CD14-positive monocyte (primary cell): ENCODE measurements around the gene PRR20D. TPM values are rescaled to one million over a fixed set of nuclear protein-coding genes. Genes with fewer than 3 reads are reported as not detected.
"Not testable (repeated sequence)": the region's sequence is repeated elsewhere in the genome, so short reads cannot be mapped to it uniquely, and the experiment has no call there.

Source experiments
- DNase-seq, 3 donors: peaks; one replicate each; pipeline ENCODE4 v3.0.0-alpha.2; 2011 to 2022
- H2AFZ ChIP-seq: 2 replicates; pipeline ENCODE4 v1.6.0; 2012; ENCODE audit warnings: mild to moderate bottlenecking, low read depth, low read length, inconsistent platforms; ENCODE audit not compliant: insufficient read depth, poor library complexity, severe bottlenecking
- H3K27ac ChIP-seq, 2 donors: 1 replicate in 1 of 2; 2 replicates in 1 of 2; pipeline ENCODE4 v1.5.1; 2012 to 2013; ENCODE audit warnings: low read length in 2 of 2, control low read depth in 1 of 2, inconsistent platforms in 1 of 2, low read depth in 1 of 2, mild to moderate bottlenecking in 1 of 2
- H3K27me3 ChIP-seq, 2 donors: one replicate each; pipeline versions ENCODE4 v1.6.0 to v1.6.1; 2011 to 2013; ENCODE audit warnings: low read length in 2 of 2; ENCODE audit not compliant: control insufficient read depth in 2 of 2, insufficient read depth in 2 of 2
- H3K36me3 ChIP-seq, 2 donors: replicated peaks in 1 of 2; 1 replicate in 1 of 2; 2 replicates in 1 of 2; pipeline versions ENCODE4 v1.5.1 to v1.6.1; 2012 to 2013; ENCODE audit warnings: low read length in 2 of 2, control low read depth in 1 of 2, inconsistent platforms in 1 of 2, mild to moderate bottlenecking in 1 of 2; ENCODE audit not compliant: insufficient read depth in 2 of 2, control insufficient read depth in 1 of 2
- H3K4me1 ChIP-seq, 2 donors: 1 replicate in 1 of 2; 2 replicates in 1 of 2; pipeline versions ENCODE4 v1.5.1 to v1.6.1; 2012 to 2013; ENCODE audit warnings: low read length in 2 of 2, control low read depth in 1 of 2, inconsistent platforms in 1 of 2, mild to moderate bottlenecking in 1 of 2, moderate library complexity in 1 of 2; ENCODE audit not compliant: insufficient read depth in 2 of 2, control insufficient read depth in 1 of 2
- H3K4me2 ChIP-seq: replicated peaks from 2 replicates; pipeline ENCODE3; 2012; ENCODE audit warnings: low read length, moderate library complexity, mild to moderate bottlenecking; ENCODE audit not compliant: poor library complexity, severe bottlenecking; ENCODE audit errors: extremely low read depth
- H3K4me3 ChIP-seq, 3 experiments: fragments of 200-600 bp in 1 of 3; sonication (generic) in 1 of 3; replicated peaks in 1 of 3; 1 replicate in 2 of 3; 2 replicates in 1 of 3; pipeline ENCODE4 v1.5.1; 2011 to 2013; ENCODE audit warnings: low read length in 3 of 3, mild to moderate bottlenecking in 3 of 3, control low read depth in 2 of 3, low read depth in 2 of 3, inconsistent platforms in 1 of 3, moderate library complexity in 1 of 3
- H3K79me2 ChIP-seq: 2 replicates; pipeline ENCODE4 v1.6.0; 2012; ENCODE audit warnings: mild to moderate bottlenecking, control low read depth, inconsistent platforms, low read length, moderate library complexity; ENCODE audit not compliant: insufficient read depth
- H3K9ac ChIP-seq: 2 replicates; pipeline ENCODE4 v1.6.0; 2017; ENCODE audit warnings: low read length, mild to moderate bottlenecking; ENCODE audit not compliant: insufficient read depth, poor library complexity, severe bottlenecking
- H3K9me3 ChIP-seq, 2 donors: replicated peaks in 1 of 2; 1 replicate in 1 of 2; 2 replicates in 1 of 2; pipeline versions ENCODE4 v1.5.1 to v1.6.1; 2012 to 2013; ENCODE audit warnings: low read length in 2 of 2, control low read depth in 1 of 2; ENCODE audit not compliant: control insufficient read depth in 1 of 2, insufficient read depth in 1 of 2
- H4K20me1 ChIP-seq: 2 replicates; pipeline ENCODE4 v1.6.0; 2012; ENCODE audit warnings: mild to moderate bottlenecking, low read length, control low read depth, moderate library complexity; ENCODE audit not compliant: insufficient read depth
- H3K27ac Mint-ChIP-seq, 7 donors: one replicate each; pipeline ENCODE4 v1.8.0; 2020; ENCODE audit warnings: mild to moderate bottlenecking in 7 of 7, mixed read lengths in 7 of 7, moderate library complexity in 6 of 7, inconsistent platforms in 2 of 7
- H3K27me3 Mint-ChIP-seq, 3 donors: one replicate each; pipeline ENCODE4 v1.8.0; 2021 to 2022; ENCODE audit warnings: low read depth in 3 of 3, mild to moderate bottlenecking in 3 of 3, mixed read lengths in 3 of 3, moderate library complexity in 3 of 3, inconsistent platforms in 1 of 3
- H3K36me3 Mint-ChIP-seq, 2 donors: one replicate each; pipeline ENCODE4 v1.8.0; 2020; ENCODE audit warnings: mixed read lengths in 2 of 2, inconsistent platforms in 1 of 2, mild to moderate bottlenecking in 1 of 2
- H3K4me1 Mint-ChIP-seq: one replicate; pipeline ENCODE4 v1.8.0; 2020; ENCODE audit warnings: mild to moderate bottlenecking, mixed read lengths
- H3K4me3 Mint-ChIP-seq, 2 donors: one replicate each; pipeline ENCODE4 v1.8.0; 2020; ENCODE audit warnings: mild to moderate bottlenecking in 2 of 2, mixed read lengths in 2 of 2, moderate library complexity in 1 of 2
- H3K9me3 Mint-ChIP-seq, 7 donors: one replicate each; pipeline ENCODE4 v1.8.0; 2020 to 2022; ENCODE audit warnings: mixed read lengths in 7 of 7, mild to moderate bottlenecking in 6 of 7, moderate library complexity in 6 of 7, inconsistent platforms in 2 of 7
- WGBS: methylation state at CpG from one replicate; pipeline ENCODE4 v1.1.5; 2013; ENCODE audit warnings: missing lambda C conversion rate; ENCODE audit not compliant: insufficient coverage; 5-methylcytosine and 5-hydroxymethylcytosine counted together
- intact Hi-C, 2 donors: fragments of 100-400 bp; cut with micrococcal nuclease; formaldehyde crosslinking; loops; one replicate each; pipeline versions ENCODE4 v1.15.0 to v1.15.1; 2023
- polyA minus RNA-seq: library from RNA; depleted of rRNA, polyadenylated mRNA; stranded (reverse); fragments of >200 nt; gene quantifications from 2 replicates; pipeline ENCODE4 v1.2.3, GENCODE V29; 2012
- polyA plus RNA-seq, 3 donors: library from polyadenylated mRNA; depleted of rRNA in 1 of 3; unstranded in 2 of 3; stranded (reverse) in 1 of 3; fragments of 300-500 nt in 2 of 3; fragments of >200 nt in 1 of 3; fragmentation: Illumina TruSeq in 2 of 3; gene quantifications; 1 replicate in 2 of 3; 2 replicates in 1 of 3; pipeline ENCODE4 v1.2.3, GENCODE V29; 2012 to 2021
- total RNA-seq, 12 experiments: library from RNA in 1 of 12; stranded (reverse) in 1 of 12; fragments of 120-200 nt in 1 of 12; gene quantifications; one replicate each; pipeline ENCODE4 v1.2.4 and lab custom pipeline; 2013 to 2026; ENCODE audit warnings: mixed read lengths in 6 of 12, inconsistent platforms in 1 of 12
- TF ChIP-seq, protein P1 (sequence below): fragments of 200-600 bp; IDR thresholded peaks from one replicate; pipeline ENCODE4 v1.8.0; 2022; ENCODE audit warnings: antibody characterized with exemption, mild to moderate bottlenecking

The PRR20D gene
- not detected for total RNA-seq (2013)
- polyA plus RNA-seq = not detected
- not detected in 2 replicates for polyA minus RNA-seq
- total RNA-seq (lab: John Stamatoyannopoulos, UW) = 0 reads per million in 11 experiments

GRCh38 chr13:57160332-57160731 lies at the start of gene PRR20D:
Gene PRR20D (plus strand): TSS chr13:57160632. CDS start chr13:57161019, 387 bp downstream.
- H3K9me3 ChIP-seq, H3K79me2 ChIP-seq, H3K4me1 Mint-ChIP-seq, DNase-seq, H3K4me2 ChIP-seq, H3K27me3 ChIP-seq, H3K27ac Mint-ChIP-seq, H3K4me1 ChIP-seq, H3K36me3 Mint-ChIP-seq, H2AFZ ChIP-seq, H3K36me3 ChIP-seq, H3K9ac ChIP-seq, H3K4me3 Mint-ChIP-seq, H3K27me3 Mint-ChIP-seq, H4K20me1 ChIP-seq, intact Hi-C loops, H3K27ac ChIP-seq, H3K9me3 Mint-ChIP-seq, H3K4me3 ChIP-seq: not testable (repeated sequence)
- no CpG with 5 or more reads among the region's 22 CpGs for WGBS

DNA sequence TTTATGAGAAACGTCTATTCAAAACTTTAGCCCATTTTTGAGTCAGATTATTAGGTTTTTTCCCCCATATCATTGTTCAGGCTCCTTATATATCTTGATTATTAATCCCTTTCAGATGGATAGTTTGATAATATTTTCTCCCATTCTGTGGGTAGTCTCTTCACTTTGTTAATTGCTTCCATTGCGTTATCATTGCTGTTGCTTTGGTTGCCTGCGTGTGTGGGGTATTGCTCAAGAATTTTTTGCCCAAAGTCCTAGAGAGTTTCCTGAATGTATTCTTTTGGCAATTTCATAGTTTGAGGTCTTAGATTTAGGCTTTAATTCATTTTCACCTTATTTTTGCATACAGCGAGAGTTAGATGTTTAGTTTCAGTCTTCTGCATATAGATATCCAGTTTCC lies 45.5 kb upstream of the PRR20D start:
- peaks cover 3 to 14% (median 6%) of the 10 kb centered on the region in 7 donors for H3K9me3 Mint-ChIP-seq
- WGBS = no CpG with 5 or more reads among the region's 4 CpGs

More for the DNA sequence above, 45.5 kb upstream of the PRR20D start:
- Histone ChIP-seq H3K4me1 (no peaks in the 10 kb centered on the region), H3K9me3 (peaks cover 13 to 17% of the 10 kb centered on the region in 2 donors), H3K4me2 (no peak overlapping the region), H3K27ac (no peak overlapping the region), H3K9ac (no peak overlapping the region), H3K79me2 (no peaks in the 10 kb centered on the region), H4K20me1 (no peaks in the 10 kb centered on the region), H2AFZ (no peak overlapping the region), H3K36me3 (no peaks in the 10 kb centered on the region), H3K4me3 (no peak overlapping the region), H3K27me3 (no peaks in the 10 kb centered on the region)
- no peaks in the 10 kb centered on the region for H3K27me3 Mint-ChIP-seq
- no peak overlapping the region for H3K4me3 Mint-ChIP-seq
- H3K27ac Mint-ChIP-seq = no peak overlapping the region
- DNase-seq = no peak
- intact Hi-C loops = no loop called here
- H3K36me3 Mint-ChIP-seq = no peaks in the 10 kb centered on the region
- TF ChIP-seq, protein P1, sequence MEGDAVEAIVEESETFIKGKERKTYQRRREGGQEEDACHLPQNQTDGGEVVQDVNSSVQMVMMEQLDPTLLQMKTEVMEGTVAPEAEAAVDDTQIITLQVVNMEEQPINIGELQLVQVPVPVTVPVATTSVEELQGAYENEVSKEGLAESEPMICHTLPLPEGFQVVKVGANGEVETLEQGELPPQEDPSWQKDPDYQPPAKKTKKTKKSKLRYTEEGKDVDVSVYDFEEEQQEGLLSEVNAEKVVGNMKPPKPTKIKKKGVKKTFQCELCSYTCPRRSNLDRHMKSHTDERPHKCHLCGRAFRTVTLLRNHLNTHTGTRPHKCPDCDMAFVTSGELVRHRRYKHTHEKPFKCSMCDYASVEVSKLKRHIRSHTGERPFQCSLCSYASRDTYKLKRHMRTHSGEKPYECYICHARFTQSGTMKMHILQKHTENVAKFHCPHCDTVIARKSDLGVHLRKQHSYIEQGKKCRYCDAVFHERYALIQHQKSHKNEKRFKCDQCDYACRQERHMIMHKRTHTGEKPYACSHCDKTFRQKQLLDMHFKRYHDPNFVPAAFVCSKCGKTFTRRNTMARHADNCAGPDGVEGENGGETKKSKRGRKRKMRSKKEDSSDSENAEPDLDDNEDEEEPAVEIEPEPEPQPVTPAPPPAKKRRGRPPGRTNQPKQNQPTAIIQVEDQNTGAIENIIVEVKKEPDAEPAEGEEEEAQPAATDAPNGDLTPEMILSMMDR = no peak
- H3K4me1 Mint-ChIP-seq = no peaks in the 10 kb centered on the region
